Left renal pelvis (tissue), 4 donors: ENCODE results near the gene LYZ. TPM values are rescaled to one million over a fixed set of nuclear protein-coding genes. Genes with fewer than 3 reads are reported as not detected.
"Not testable (repeated sequence)": the region's sequence is repeated elsewhere in the genome, so short reads cannot be mapped to it uniquely, and the experiment has no call there.

ENCODE experiments used
- DNase-seq, 4 donors: peaks; one replicate each; pipeline ENCODE4 v3.0.0-alpha.2; 2013; ENCODE audit warnings: low read depth in 4 of 4, low spot score in 3 of 4
- polyA plus RNA-seq, 4 donors: library from polyadenylated mRNA; unstranded; fragments of 120-200 nt; gene quantifications; one replicate each; pipeline ENCODE4 v1.2.1, GENCODE V29; 2013; ENCODE audit not compliant: insufficient read length in 4 of 4

The LYZ gene
- 10 to 100 TPM; 19.9 to 33.3 (median 26.6) TPM for polyA plus RNA-seq

DNA sequence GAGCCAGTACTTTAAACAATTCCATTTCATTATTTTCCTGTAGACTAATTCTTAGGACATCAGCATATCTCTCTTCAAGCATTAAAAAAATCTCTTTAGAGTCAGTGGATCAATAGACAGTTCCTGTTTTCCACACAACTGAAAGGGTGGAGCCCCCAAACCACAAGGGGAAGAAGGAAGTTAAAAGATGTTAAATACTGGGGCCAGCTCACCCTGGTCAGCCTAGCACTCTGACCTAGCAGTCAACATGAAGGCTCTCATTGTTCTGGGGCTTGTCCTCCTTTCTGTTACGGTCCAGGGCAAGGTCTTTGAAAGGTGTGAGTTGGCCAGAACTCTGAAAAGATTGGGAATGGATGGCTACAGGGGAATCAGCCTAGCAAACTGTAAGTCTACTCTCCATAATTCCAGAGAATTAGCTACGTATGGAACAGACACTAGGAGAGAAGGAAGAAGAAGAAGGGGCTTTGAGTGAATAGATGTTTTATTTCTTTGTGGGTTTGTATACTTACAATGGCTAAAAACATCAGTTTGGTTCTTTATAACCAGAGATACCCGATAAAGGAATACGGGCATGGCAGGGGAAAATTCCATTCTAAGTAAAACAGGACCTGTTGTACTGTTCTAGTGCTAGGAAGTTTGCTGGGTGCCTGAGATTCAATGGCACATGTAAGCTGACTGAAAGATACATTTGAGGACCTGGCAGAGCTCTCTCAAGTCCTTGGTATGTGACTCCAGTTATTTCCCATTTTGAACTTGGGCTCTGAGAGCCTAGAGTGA lies at the start of gene LYZ:
Gene LYZ (plus strand): TSS at position 220 of the 777 bp plus-strand sequence. CDS start 28 bp downstream, at position 248.
- DNase-seq: no peak

DNA sequence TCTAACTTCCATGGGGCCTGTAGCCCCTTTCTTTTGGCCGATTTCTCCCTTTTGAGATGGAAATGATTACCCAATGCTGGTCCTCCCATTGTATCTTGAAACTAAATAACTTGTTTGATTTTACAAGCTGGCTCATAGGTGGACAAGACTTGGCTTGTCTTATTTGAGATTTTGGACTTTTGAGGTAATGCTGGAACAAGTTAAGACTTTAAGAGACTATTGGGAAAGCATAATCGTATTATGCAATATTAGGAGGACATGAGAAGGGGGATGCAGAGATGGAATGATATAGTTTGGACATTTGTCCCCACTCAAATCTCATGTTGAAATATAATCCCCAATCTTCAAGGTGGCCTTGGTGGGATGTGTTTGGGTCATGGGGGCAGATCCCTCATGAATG lies 49.2 kb upstream of the LYZ start:
- no peak for DNase-seq

DNA sequence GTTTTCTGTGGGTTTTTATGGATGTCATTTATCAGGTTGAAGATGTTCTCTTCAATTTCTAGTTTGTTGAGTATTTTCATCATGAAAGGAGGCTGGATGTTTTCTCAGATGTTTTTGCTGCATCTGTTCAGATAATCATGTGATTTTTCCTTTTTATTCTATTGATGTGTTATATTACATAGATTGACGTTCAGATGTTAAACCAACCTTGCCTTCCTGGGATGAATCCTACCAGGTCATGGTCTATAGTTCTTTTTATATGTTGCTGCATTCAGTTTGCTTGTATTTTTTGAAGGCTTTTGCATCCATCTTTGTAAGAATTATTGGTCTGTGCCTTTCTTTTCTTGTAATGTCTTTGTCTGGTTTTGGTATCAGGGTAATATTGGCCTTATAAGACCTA lies 43.9 kb upstream of the LYZ start:
- no peak for DNase-seq

DNA sequence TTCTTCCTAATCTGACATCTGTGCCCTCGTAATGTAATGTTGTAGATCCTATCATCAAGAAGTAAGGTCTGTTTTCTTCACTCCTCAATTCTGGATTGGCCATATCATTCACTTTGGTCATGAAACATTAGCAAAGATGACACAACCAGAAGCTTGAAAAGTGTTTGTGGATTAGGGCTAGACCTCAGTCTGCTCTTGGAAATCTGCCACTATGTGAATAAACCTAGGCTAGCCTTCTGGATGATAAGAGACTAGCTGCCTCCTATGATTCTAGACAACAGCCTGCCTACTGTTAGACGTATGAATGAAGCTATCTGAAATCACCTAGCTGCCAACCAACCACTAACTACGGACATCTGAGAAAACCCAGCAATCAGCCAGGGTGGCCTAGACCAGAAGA lies 38.7 kb upstream of the LYZ start:
- DNase-seq: no peak

DNA sequence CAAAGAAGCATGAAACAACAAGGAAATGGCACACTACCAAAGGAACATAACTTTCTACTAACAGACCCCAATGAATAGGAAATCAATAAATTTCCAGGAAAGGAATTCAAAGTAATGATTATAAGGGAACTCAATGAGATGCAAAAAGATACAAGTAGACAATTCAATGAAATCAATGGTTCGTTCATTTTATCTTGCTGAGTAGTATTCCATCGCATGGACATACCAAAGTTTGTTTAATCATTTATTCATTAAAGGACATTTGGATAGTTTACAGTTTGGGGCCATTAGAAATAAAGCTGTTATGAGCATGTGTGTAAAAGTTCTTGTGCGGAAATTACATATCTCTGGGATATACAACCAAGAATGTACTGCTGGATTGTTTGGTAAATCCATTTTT lies 35.0 kb upstream of the LYZ start:
- DNase-seq: no peak

DNA sequence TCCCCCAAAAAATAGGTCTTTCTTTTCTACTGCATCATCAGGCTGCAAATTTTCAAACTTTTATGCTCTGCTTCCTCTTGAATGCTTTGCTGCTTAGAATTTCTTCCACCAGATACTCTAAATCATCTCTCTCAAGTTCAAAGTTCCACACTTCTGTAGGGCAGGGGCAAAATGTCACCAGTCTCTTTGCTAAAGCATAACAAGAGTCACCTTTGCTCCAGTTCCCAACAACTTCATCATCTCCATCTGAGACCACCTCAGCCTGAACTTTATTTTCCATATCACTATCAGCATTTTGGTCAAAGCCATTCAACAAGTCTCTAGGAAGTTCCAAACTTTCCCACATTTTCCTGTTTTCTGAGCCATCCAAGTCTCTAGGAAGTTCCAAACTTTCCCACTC lies 31.4 kb upstream of the LYZ start:
- DNase-seq: not testable (repeated sequence)

DNA sequence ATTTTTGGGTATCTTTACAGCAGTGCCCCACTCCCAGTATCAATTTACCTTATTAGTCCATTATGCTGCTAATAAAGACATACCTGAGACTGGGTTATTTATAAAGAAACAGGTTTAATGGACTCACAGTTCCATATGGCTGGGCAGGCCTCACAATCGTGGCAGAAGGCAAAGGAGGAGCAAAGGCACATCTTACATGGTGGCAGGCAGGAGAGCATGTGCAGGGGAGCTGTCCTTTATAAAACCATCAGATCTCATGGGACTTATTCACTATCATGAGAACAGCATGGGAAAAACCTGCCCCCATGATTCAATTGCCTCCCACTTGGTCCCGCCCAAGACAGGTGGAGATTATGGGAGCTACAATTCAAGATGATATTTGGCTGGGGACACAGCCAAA lies 30.9 kb upstream of the LYZ start:
- not testable (repeated sequence) for DNase-seq

DNA sequence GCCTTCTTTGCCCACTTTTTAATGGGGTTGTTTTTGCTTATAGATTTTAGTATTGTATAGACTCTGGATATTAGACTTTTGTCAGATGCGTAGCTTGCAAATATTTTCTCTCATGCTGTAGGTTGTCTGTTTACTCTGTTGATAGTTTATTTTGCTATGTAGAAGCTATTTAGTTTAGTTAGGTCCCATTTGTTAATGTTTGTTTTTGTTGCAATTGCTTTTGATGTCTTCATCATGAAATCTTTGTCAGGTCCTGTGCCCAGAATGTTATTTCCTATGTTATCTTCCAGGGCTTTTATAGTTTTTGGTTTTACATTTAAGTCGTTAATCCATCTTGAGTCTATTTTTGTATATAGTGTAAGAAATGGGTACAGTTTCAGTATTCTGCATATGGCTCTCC lies 30.0 kb upstream of the LYZ start:
- no peak for DNase-seq

DNA sequence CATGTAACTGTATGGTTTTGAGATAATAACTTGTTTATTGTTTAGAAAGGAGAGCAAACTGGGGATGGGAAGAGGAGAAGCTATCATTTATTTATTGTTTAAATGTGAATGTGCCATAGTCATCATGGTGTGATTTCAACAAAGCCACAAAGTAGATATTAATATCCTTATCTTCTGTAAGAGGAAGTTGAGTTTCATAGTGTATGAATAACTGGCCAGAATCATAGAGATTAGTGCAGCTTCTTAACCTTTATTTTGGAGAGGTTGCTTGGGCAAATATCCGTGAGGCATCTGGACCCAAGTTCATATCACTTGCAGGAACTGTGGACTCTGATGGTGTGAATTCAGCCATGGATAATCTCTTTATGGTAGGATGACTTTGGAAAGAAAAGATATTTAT lies 26.8 kb upstream of the LYZ start:
- no peak for DNase-seq

DNA sequence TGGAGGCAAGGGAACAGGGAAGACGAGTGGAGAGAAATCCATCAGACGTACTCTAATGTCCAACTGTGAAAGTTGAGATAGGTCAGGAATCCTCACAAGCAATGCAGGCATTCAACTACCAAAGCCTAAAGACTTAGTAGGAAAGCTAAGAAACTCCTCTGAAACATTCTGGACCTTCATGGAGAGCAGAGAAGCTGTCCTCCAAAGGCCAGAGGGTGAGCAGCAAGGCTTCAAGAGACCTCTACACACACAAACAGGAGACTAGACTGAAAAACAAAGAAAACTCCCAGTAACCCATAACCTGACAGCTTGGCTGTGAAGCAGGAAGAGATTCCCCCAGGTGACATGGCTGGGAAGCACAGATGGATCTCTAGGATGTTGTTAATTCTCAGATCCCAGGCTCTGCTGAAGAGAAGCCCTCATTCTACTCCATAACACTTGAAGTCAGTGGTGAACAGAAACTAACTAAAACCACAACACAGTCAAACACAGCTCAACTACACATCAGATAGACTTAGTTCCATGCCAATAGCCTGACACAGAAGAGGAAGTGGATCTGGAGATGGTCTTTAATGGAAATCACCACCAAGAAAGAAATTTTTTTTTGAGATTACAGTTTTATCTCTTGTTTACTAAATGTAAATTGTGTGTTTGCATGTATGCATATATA lies 23.2 kb upstream of the LYZ start:
- no peak for DNase-seq

DNA sequence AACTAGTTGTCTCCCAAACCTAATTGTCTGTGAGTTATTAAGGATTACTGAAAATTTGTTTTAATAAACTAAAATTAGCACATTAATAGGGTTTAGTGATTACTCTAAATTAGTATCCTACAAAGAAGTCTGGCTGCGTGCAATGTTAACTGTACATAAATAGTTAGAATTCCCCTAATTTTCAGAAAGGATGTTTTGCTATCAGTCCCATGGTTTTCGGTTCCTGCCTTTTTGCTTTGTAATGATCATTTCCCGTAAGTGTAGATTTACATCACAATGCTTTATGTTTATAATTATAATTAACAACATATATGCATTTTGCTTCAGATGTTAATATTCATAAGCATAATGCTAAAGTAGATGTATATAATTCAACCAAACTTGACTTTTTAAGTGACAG lies 19.8 kb upstream of the LYZ start:
- DNase-seq: no peak

DNA sequence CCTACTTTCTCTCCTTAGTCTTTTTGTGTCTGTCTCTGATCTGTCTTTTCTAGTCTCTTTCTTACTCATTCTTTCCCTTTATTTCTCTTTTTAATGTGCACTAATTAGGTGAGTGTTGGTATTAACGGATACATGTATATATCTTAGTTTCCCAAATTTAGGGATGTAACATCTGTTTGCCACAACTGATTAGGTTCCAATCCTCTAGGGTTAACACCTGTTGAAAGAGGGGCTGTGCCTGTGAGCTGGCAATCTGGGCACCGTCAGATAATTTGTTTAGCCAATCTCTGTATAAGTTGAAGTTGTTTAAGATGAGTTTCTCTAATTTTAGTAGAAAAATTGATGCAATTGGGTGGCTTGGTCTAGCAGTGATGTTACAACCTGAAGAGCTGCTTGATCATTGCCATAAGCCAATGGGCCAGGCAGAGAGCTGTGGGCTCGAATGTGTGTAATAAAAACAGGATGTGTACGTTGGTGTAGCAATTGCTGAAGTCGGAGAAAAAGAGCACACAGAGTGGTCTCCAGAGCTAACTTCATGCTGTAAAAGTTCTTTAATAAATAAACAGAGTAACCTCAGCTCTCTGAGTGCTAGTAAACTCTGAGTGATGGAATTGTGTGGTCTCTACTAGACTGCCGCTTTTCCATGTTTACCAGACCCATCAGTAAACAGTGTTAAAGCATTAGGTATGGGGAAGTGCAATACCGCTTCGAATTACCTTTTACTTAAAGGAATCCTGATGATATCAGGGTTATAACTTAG lies 18.3 kb upstream of the LYZ start:
- no peak for DNase-seq

DNA sequence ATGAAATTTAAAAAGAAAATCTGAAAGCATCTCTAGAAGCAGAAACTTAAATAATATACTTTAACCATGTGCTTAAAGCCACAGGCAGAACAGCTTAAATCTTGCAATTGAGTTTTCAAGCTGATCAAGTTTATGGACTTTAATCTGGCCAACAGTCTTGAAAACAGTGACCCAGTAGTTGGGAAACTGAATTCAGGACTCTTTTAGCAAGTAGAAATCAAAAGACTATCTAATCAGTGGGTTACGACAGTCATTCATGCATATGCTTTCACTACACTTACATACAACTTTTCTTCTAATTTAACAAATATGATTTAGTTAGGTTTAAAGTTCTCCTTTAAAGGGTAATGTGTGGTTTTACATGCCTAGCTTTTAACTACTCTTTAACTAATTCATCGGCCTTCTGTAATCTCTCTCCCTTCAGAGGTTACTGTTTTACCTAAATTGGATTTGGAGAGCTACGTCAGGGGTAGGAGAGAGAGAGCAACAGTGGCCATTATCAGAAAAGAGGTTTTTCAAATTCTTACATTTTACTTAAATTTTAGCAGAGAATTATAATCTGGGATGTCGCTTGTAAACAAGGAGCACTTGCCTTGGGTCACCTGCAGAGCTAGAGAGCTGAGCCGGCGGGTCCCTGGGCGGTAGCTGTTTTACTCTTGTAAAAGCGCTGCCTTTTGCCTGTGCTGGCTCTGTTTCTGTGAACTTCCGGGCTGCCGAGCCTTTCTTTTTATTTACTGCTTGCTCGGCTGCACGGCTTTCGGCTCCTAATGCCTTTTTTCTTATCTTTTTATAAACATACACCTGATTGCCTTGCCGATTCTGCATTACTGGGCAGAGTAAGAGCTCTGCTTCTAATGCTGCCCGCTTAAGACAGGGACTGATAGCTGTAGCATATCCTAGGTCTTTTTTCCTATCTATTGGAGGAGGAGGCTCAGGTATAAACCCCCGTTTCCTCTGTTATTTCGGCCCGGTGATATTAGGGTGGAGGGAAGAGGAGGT lies 17.4 kb upstream of the LYZ start:
- peak in 1 of 4 donors; percentile 22 for DNase-seq

DNA sequence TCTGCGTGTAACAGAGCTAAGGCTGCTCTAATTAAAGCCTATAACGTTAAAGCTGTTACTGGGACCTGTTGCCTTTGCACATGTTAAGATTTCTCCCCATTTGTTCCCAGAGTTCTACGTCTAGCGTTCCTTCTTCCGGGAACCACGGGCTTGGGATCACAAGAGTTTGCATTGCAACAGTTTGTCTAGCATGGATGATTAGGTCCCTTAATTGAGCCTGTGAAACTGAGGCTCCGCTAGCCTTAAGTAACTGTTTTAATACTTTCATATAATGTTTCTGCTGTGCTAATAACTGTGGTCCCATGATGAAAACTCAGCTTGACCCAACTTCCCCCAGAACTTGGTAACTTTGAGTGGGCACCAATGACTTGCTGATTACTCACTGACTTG lies 16.7 kb upstream of the LYZ start:
- no peak for DNase-seq

DNA sequence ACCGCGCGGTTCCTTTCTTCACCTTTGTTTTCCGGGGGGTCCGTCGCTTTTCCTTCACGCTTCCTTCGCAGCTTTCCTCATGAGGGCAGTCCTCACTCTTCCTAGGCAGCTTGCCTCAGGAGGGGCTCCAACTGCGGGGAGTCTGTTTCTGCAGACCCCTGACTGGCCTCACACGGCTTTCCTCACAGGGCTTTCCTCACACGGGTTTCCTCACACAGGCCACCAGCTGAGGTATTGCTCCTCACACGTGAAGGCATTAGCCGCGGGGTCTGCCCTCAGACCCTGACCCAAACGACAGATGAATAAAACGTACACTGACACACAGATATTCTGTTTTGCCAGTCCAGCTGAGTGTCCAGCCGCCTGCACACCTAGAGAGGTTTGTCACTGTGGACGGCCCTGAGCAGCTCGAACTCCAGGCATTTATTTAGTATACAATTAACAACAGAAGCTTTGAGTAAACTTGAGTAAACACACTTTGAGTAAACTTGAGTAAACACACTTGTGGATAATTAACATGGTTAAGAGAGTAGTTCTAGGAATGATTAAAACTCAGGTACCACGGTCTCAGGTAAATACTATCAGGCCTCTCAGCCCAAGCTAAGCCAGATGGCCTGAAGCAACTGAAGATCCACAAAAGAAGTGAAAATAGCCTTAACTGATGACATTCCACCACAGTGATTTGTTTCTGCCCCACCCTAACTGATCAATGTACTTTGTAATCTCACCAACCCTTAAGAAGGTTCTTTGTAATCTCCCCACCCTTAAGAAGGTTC lies 16.1 kb upstream of the LYZ start:
- DNase-seq: no peak

DNA sequence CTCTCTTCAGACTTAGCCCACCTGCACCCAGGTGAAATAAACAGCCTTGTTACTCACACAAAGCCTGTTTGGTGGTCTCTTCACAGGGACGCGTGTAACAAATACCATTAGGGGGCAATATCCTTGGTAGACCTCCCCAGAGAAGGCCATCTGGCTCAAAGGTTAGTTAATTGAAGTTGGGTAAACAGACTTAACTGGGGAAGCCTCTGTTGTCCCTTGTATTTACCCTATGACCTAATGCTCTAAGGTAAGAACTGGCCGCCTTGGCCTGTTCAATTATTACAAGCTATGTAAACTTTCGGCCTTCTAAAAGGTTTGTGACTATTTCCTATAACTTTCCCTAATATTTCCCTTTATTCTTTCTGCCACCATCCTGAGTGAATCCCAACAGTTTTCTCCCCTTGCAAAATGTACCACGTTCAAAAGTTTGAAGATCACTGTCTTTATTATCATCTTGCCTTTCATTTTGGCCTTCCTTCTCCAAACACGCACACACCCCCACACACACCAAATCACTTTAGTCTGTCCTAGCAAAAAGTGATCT lies 15.3 kb upstream of the LYZ start:
- DNase-seq: no peak

DNA sequence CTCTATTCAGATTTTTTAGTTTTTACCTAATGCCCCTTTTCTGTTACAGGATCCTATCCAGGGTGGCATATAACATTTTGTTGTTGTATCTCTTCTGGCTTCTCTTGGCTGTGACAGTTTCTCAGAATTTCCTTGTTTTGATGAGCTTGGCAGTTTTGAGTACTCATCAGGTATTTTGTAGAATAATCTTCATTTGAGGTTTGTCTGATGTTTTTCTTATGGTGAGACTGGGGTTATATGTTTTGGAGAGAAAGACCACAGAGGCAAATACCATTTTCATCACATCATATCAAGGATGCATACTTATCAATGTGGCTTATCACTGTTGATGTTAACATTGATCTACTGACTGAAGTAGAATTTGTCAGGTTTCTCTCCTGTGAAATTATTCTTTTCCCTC lies 14.0 kb upstream of the LYZ start:
- no peak for DNase-seq

DNA sequence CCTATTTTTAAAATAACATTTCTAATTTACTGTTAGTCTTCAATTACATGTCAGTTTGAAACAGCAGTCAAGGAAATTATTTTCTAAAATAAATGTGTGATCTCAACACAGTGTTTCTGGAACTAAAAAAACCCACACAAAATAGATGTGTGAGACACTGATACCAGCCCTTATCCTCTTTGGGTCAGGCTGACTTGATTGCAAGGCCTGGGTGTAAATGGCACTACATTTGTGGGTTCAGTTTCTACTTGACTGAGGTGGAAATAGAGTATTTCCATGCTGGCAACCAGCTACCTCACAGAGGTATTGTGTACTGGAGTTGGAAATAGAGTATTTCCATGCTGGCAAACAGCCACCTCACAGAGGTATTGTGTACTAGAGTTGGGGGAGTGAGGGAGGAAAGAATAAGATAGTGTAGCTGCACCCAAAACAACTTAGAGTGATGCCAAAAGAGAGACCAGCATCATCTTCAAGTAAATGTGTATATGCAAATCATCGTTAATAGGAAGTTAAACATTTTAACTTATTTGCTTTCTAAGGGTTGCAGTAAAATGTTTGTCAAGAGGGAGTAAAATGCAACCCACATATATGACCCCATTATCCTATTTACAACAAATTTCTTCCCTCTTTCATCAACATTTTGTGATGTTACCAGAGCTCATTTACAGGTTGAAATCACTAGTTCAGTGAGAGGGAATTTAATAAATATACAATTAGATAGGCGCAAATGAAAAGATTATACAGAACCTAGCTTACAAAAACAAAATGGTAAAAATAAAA lies 10.7 kb upstream of the LYZ start:
- DNase-seq: no peak
